Endodermal cell (in vitro differentiated cells): ENCODE results near the gene EML1. TPM values are rescaled to one million over a fixed set of nuclear protein-coding genes. Genes with fewer than 3 reads are reported as not detected.

ENCODE experiments used
- DNase-seq: peaks from one replicate; pipeline ENCODE4 v3.0.0-alpha.2; 2017
- H3K27ac ChIP-seq: 2 replicates; pipeline ENCODE4 v1.5.1; 2013; ENCODE audit warnings: mild to moderate bottlenecking, low read depth, low read length, moderate library complexity
- H3K27me3 ChIP-seq: 2 replicates; pipeline ENCODE4 v1.6.1; 2013; ENCODE audit warnings: mild to moderate bottlenecking, low read length, moderate library complexity; ENCODE audit not compliant: insufficient read depth, control insufficient read depth, poor library complexity, severe bottlenecking
- H3K36me3 ChIP-seq: 2 replicates; pipeline ENCODE4 v1.7.0; 2013; ENCODE audit warnings: mild to moderate bottlenecking, low read length, moderate library complexity; ENCODE audit not compliant: control insufficient read depth, insufficient read depth
- H3K4me1 ChIP-seq: one replicate; pipeline ENCODE4 v1.7.0; 2013; ENCODE audit warnings: low read length; ENCODE audit not compliant: control insufficient read depth, insufficient read depth
- H3K4me3 ChIP-seq: 2 replicates; pipeline ENCODE4 v1.5.1; 2013; ENCODE audit warnings: mild to moderate bottlenecking, low read length, moderate library complexity
- H3K9ac ChIP-seq: 2 replicates; pipeline ENCODE4 v1.6.1; 2013; ENCODE audit warnings: mild to moderate bottlenecking, low read length, moderate library complexity; ENCODE audit not compliant: poor library complexity, severe bottlenecking; ENCODE audit errors: extremely low read depth
- H3K9me3 ChIP-seq: 2 replicates; pipeline ENCODE4 v1.6.1; 2013; ENCODE audit warnings: mild to moderate bottlenecking, low read length, moderate library complexity; ENCODE audit not compliant: control insufficient read depth
- H3K27ac Mint-ChIP-seq: 2 replicates; pipeline ENCODE4 v1.8.0; 2020; ENCODE audit warnings: mixed read lengths
- H3K27me3 Mint-ChIP-seq: 2 replicates; pipeline ENCODE4 v1.8.0; 2021; ENCODE audit warnings: mild to moderate bottlenecking, mixed read lengths; ENCODE audit not compliant: insufficient read depth
- H3K36me3 Mint-ChIP-seq: 2 replicates; pipeline ENCODE4 v1.8.0; 2020; ENCODE audit warnings: low read depth, mixed read lengths
- H3K4me1 Mint-ChIP-seq: 2 replicates; pipeline ENCODE4 v1.8.0; 2020; ENCODE audit warnings: mixed read lengths
- H3K4me3 Mint-ChIP-seq: 2 replicates; pipeline ENCODE4 v1.8.0; 2020; ENCODE audit warnings: mild to moderate bottlenecking, moderate library complexity, mixed read lengths
- H3K9me3 Mint-ChIP-seq: 2 replicates; pipeline ENCODE4 v1.8.0; 2020; ENCODE audit warnings: mild to moderate bottlenecking, mixed read lengths
- WGBS, 2 experiments: methylation state at CpG; one replicate each; pipeline versions ENCODE4 v1.1.5 to v1.1.7; 2013; ENCODE audit warnings: missing lambda C conversion rate in 2 of 2, mixed read lengths in 1 of 2; ENCODE audit not compliant: insufficient coverage in 1 of 2, insufficient read length in 1 of 2; 5-methylcytosine and 5-hydroxymethylcytosine counted together
- total RNA-seq, 2 donors: library from RNA; stranded (reverse); fragmentation: NEBNext Ultra II Directional in 1 of 2; extraction: Animal tissue kit (Norgen Biotek cat#: 25700) in 1 of 2; gene quantifications; 2 replicates in 1 of 2; 3 replicates in 1 of 2; pipeline ENCODE4 v1.2.1, GENCODE V29; 2021
- TF ChIP-seq, protein P1 (sequence below): fragments of 200-600 bp; sonication (generic); conservative IDR thresholded peaks from 2 replicates; pipeline ENCODE4 v1.5.0; 2021; ENCODE audit warnings: antibody characterized with exemption, mild to moderate bottlenecking

The EML1 gene
- total RNA-seq, 2 donors from 2014 or later: 25.0 to 31.4 TPM

GRCh38 chr14:99747582-99748330, 45.5 kb upstream of the EML1 start:
- no peak overlapping the region for H3K27ac ChIP-seq
- DNase-seq: no peak
- no peaks in the 10 kb centered on the region for H3K36me3 ChIP-seq
- H3K4me3 ChIP-seq: no peak overlapping the region
- no peaks in the 10 kb centered on the region for H3K4me1 ChIP-seq
- no peaks in the 10 kb centered on the region for H3K27me3 ChIP-seq
- no peaks in the 10 kb centered on the region for H3K36me3 Mint-ChIP-seq
- H3K9me3 ChIP-seq: no peaks in the 10 kb centered on the region
- WGBS, 2 experiments: 89 to 90% methylated on average over 12 to 22 of the region's 22 CpGs
- no peak overlapping the region for H3K27ac Mint-ChIP-seq
- TF ChIP-seq, protein P1, sequence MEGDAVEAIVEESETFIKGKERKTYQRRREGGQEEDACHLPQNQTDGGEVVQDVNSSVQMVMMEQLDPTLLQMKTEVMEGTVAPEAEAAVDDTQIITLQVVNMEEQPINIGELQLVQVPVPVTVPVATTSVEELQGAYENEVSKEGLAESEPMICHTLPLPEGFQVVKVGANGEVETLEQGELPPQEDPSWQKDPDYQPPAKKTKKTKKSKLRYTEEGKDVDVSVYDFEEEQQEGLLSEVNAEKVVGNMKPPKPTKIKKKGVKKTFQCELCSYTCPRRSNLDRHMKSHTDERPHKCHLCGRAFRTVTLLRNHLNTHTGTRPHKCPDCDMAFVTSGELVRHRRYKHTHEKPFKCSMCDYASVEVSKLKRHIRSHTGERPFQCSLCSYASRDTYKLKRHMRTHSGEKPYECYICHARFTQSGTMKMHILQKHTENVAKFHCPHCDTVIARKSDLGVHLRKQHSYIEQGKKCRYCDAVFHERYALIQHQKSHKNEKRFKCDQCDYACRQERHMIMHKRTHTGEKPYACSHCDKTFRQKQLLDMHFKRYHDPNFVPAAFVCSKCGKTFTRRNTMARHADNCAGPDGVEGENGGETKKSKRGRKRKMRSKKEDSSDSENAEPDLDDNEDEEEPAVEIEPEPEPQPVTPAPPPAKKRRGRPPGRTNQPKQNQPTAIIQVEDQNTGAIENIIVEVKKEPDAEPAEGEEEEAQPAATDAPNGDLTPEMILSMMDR: no peak
- peaks cover 42% of the 10 kb centered on the region for H3K27me3 Mint-ChIP-seq
- H3K4me1 Mint-ChIP-seq: peaks cover 8% of the 10 kb centered on the region
- H3K4me3 Mint-ChIP-seq: no peak overlapping the region
- no peak overlapping the region for H3K9ac ChIP-seq
- H3K9me3 Mint-ChIP-seq: no peaks in the 10 kb centered on the region

DNA sequence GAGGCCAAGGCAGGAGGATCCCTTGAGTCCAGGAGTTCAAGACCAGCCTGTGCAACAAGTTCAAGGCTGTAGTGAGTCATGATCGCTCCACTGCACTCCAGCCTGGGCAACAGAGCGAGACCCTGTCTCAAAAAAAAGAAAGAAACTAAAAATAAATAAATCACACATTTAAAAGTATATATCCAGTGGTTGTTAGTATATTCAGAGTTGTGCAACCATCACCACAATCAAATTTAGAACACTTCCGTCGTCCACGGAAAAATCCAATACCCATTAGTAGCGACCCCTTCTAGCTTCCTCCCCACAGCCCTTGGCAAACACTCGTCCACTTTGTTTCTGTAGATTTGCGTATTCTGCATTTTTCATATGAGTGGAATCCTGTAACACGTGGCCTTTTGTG, 44.7 kb upstream of the EML1 start:
- DNase-seq: no peak
- H3K4me3 Mint-ChIP-seq: no peak overlapping the region
- 83 to 91% methylated on average over 7 to 9 of the region's 9 CpGs for WGBS, 2 experiments
- Histone ChIP-seq H3K4me1 (no peaks in the 10 kb centered on the region), H3K9me3 (no peaks in the 10 kb centered on the region), H3K27ac (no peak overlapping the region), H3K9ac (no peak overlapping the region), H3K36me3 (no peaks in the 10 kb centered on the region), H3K27me3 (no peaks in the 10 kb centered on the region), H3K4me3 (no peak overlapping the region)
- peaks cover 41% of the 10 kb centered on the region for H3K27me3 Mint-ChIP-seq
- H3K27ac Mint-ChIP-seq: no peak overlapping the region
- H3K9me3 Mint-ChIP-seq: no peaks in the 10 kb centered on the region
- peaks cover 8% of the 10 kb centered on the region for H3K4me1 Mint-ChIP-seq
- no peaks in the 10 kb centered on the region for H3K36me3 Mint-ChIP-seq
- TF ChIP-seq, protein P1: no peak

DNA sequence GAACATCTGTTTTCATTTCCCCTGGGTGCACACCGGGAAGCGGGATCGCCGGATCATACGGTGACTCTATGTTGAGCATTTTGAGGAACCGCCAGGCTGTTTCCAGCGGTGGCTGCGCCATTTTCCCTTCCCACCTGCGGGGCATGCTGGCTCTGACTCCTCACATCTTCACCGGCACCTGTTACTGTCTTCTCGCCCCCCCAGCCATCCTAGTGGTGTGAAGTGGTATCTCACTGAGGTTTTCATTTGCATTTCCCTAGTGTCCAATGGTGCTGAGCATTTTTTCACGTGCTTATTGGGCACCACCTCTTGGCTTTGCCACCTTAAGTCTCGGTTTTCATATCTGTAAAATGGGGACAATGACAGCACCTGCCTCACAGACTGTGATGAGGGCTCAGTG, 44.1 kb upstream of the EML1 start:
- H3K4me3 Mint-ChIP-seq: no peak overlapping the region
- peak; percentile 72 for DNase-seq
- no peaks in the 10 kb centered on the region for H3K9me3 Mint-ChIP-seq
- WGBS, 2 experiments: 86 to 90% methylated on average over 10 to 13 of the region's 13 CpGs
- Histone ChIP-seq H3K9me3 (no peaks in the 10 kb centered on the region), H3K9ac (no peak overlapping the region), H3K27ac (no peak overlapping the region), H3K36me3 (no peaks in the 10 kb centered on the region), H3K27me3 (no peaks in the 10 kb centered on the region), H3K4me1 (no peaks in the 10 kb centered on the region), H3K4me3 (no peak overlapping the region)
- no peaks in the 10 kb centered on the region for H3K36me3 Mint-ChIP-seq
- no peak overlapping the region for H3K27ac Mint-ChIP-seq
- TF ChIP-seq, protein P1: peak; percentile 64
- H3K27me3 Mint-ChIP-seq: peaks cover 38% of the 10 kb centered on the region
- H3K4me1 Mint-ChIP-seq: peaks cover 6% of the 10 kb centered on the region
